Measurements from ENCODE around the gene KCNT2.

GRCh38 chr1:196598942-196599748 lies 9.1 kb downstream of the KCNT2 start:
- TF ChIP-seq EP300 (IDR thresholded peaks at IDR 0.05) (no peak), POLR2A (IDR thresholded peaks at IDR 0.05) (no peak), POLR2AphosphoS5 (IDR thresholded peaks at IDR 0.05) (no peak)
- TF ChIP-seq, protein P1, sequence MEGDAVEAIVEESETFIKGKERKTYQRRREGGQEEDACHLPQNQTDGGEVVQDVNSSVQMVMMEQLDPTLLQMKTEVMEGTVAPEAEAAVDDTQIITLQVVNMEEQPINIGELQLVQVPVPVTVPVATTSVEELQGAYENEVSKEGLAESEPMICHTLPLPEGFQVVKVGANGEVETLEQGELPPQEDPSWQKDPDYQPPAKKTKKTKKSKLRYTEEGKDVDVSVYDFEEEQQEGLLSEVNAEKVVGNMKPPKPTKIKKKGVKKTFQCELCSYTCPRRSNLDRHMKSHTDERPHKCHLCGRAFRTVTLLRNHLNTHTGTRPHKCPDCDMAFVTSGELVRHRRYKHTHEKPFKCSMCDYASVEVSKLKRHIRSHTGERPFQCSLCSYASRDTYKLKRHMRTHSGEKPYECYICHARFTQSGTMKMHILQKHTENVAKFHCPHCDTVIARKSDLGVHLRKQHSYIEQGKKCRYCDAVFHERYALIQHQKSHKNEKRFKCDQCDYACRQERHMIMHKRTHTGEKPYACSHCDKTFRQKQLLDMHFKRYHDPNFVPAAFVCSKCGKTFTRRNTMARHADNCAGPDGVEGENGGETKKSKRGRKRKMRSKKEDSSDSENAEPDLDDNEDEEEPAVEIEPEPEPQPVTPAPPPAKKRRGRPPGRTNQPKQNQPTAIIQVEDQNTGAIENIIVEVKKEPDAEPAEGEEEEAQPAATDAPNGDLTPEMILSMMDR (IDR thresholded peaks at IDR 0.05), result no peak
